H1 (cell line): ENCODE measurements around the gene GOLGA8G. TPM values are rescaled to one million over a fixed set of nuclear protein-coding genes. Genes with fewer than 3 reads are reported as not detected.
"Not testable (repeated sequence)": the region's sequence is repeated elsewhere in the genome, so short reads cannot be mapped to it uniquely, and the experiment has no call there.

Experiments used
- CTCF ChIA-PET: fragments of 300-600 bp; sonication (Branson Sonifier 250); formaldehyde crosslinking; loops from one replicate; lab custom pipeline; 2021; ENCODE audit not compliant: partially characterized antibody; lab: Charles Lee
- POLR2A ChIA-PET: fragments of 300-600 bp; sonication (Branson Sonifier 250); formaldehyde crosslinking; loops from one replicate; lab custom pipeline; 2021; ENCODE audit warnings: inconsistent platforms; ENCODE audit not compliant: partially characterized antibody; lab: Charles Lee
- DNase-seq, 2 experiments: peaks; one replicate each; pipeline versions ENCODE4 v3.0.0 to v3.0.0-alpha.2; 2010 to 2022; ENCODE audit warnings: low spot score in 2 of 2, low read depth in 1 of 2, mixed read lengths in 1 of 2
- FAIRE-seq: peaks from 2 replicates; lab custom pipeline; 2011; peaks lifted over from hg19 to GRCh38; lab: Jason Lieb, UNC
- H2AFZ ChIP-seq: 2 replicates; pipeline ENCODE4 v1.8.1; 2012; ENCODE audit warnings: low read length, inconsistent platforms
- H2AK5ac ChIP-seq: 2 replicates; pipeline ENCODE4 v1.6.1; 2013; ENCODE audit warnings: low read depth, low read length
- H2BK120ac ChIP-seq: replicated peaks from 2 replicates; pipeline ENCODE3; 2013; ENCODE audit warnings: low read depth, low read length, inconsistent platforms
- H2BK12ac ChIP-seq: 2 replicates; pipeline ENCODE4 v1.6.1; 2013; ENCODE audit warnings: low read depth, low read length
- H2BK15ac ChIP-seq: 2 replicates; pipeline ENCODE4 v1.6.1; 2013; ENCODE audit warnings: low read length
- H2BK20ac ChIP-seq: 2 replicates; pipeline ENCODE4 v1.6.1; 2013; ENCODE audit warnings: low read length
- H2BK5ac ChIP-seq: 2 replicates; pipeline ENCODE4 v1.6.1; 2013; ENCODE audit warnings: low read depth, low read length
- H3K14ac ChIP-seq: 2 replicates; pipeline ENCODE4 v1.6.1; 2013; ENCODE audit warnings: inconsistent platforms; ENCODE audit not compliant: insufficient read length
- H3K18ac ChIP-seq: 2 replicates; pipeline ENCODE4 v1.6.1; 2013; ENCODE audit warnings: low read length; ENCODE audit errors: extremely low read depth
- H3K23ac ChIP-seq: 2 replicates; pipeline ENCODE4 v1.6.1; 2013; ENCODE audit warnings: inconsistent platforms; ENCODE audit not compliant: insufficient read length
- H3K23me2 ChIP-seq: 2 replicates; pipeline ENCODE4 v1.6.1; 2013; ENCODE audit warnings: low read depth, low read length
- H3K27ac ChIP-seq: 2 replicates; pipeline ENCODE4 v1.6.1; 2011; ENCODE audit warnings: low read depth, low read length, inconsistent platforms
- H3K27me3 ChIP-seq, 4 experiments: replicated peaks in 1 of 4; 1 replicate in 1 of 4; 2 replicates in 3 of 4; pipeline versions ENCODE4 v1.6.1 to v1.8.1; 2011 to 2013; ENCODE audit warnings: low read length in 3 of 4, mild to moderate bottlenecking in 3 of 4, inconsistent platforms in 2 of 4, mixed read lengths in 2 of 4, moderate library complexity in 1 of 4; ENCODE audit not compliant: control insufficient read depth in 3 of 4, insufficient read depth in 3 of 4; ENCODE audit errors: extremely low read depth in 1 of 4
- H3K36me3 ChIP-seq, 4 experiments: 2 replicates each; pipeline versions ENCODE4 v1.6.1 to v1.8.1; 2011 to 2013; ENCODE audit warnings: mild to moderate bottlenecking in 4 of 4, low read length in 3 of 4, moderate library complexity in 2 of 4, control low read depth in 1 of 4, inconsistent platforms in 1 of 4; ENCODE audit not compliant: insufficient read depth in 4 of 4, control insufficient read depth in 2 of 4
- H3K4ac ChIP-seq: replicated peaks from 2 replicates; pipeline ENCODE3; 2013; ENCODE audit warnings: low read length, low read depth, mixed read lengths, inconsistent platforms; ENCODE audit not compliant: insufficient read length
- H3K4me1 ChIP-seq, 4 experiments: replicated peaks in 1 of 4; 1 replicate in 1 of 4; 2 replicates in 3 of 4; pipeline versions ENCODE4 v1.6.1 to v1.8.1; 2011 to 2013; ENCODE audit warnings: low read length in 3 of 4, inconsistent platforms in 2 of 4, mixed read lengths in 1 of 4; ENCODE audit not compliant: insufficient read depth in 4 of 4, control insufficient read depth in 3 of 4
- H3K4me2 ChIP-seq, 2 experiments: 2 replicates each; pipeline versions ENCODE4 v1.6.1 to v1.8.1; 2011 to 2013; ENCODE audit warnings: low read depth in 2 of 2, low read length in 2 of 2, control low read depth in 1 of 2, inconsistent platforms in 1 of 2, mild to moderate bottlenecking in 1 of 2; ENCODE audit not compliant: insufficient read depth in 1 of 2
- H3K4me3 ChIP-seq, 4 experiments: fragments of 200-600, 300-600 bp in 1 of 4; sonication (generic), shearing (Covaris generic), sonication (Bioruptor Twin) in 1 of 4; 2 replicates each; pipeline versions ENCODE4 v1.5.1 to v1.8.1; 2011 to 2016; ENCODE audit warnings: low read length in 4 of 4, low read depth in 3 of 4, control low read depth in 2 of 4, inconsistent platforms in 2 of 4, mild to moderate bottlenecking in 2 of 4, mixed read lengths in 1 of 4, moderate library complexity in 1 of 4; ENCODE audit not compliant: insufficient read depth in 2 of 4; ENCODE audit errors: extremely low read depth in 1 of 4
- H3K56ac ChIP-seq: replicated peaks from 2 replicates; pipeline ENCODE3; 2013; ENCODE audit warnings: low read depth, mild to moderate bottlenecking, mixed read lengths, low read length, inconsistent platforms; ENCODE audit not compliant: insufficient read length
- H3K79me1 ChIP-seq: 2 replicates; pipeline ENCODE4 v1.6.1; 2013; ENCODE audit warnings: low read depth, low read length, control low read depth
- H3K79me2 ChIP-seq, 2 experiments: 2 replicates each; pipeline versions ENCODE4 v1.6.1 to v1.8.1; 2012 to 2013; ENCODE audit warnings: low read length in 2 of 2, mild to moderate bottlenecking in 2 of 2, inconsistent platforms in 1 of 2; ENCODE audit not compliant: insufficient read depth in 2 of 2, control insufficient read depth in 1 of 2
- H3K9ac ChIP-seq, 4 experiments: replicated peaks in 1 of 4; 1 replicate in 1 of 4; 2 replicates in 3 of 4; pipeline versions ENCODE4 v1.6.1 to v1.8.1; 2011 to 2013; ENCODE audit warnings: low read depth in 3 of 4, low read length in 3 of 4, control low read depth in 2 of 4, mild to moderate bottlenecking in 2 of 4, moderate library complexity in 2 of 4, inconsistent platforms in 1 of 4; ENCODE audit errors: extremely low read depth in 1 of 4
- H3K9me3 ChIP-seq, 2 experiments: 2 replicates each; pipeline versions ENCODE4 v1.6.1 to v1.8.1; 2012 to 2013; ENCODE audit warnings: mild to moderate bottlenecking in 2 of 2, moderate library complexity in 2 of 2, control low read depth in 1 of 2, inconsistent platforms in 1 of 2, low read depth in 1 of 2, low read length in 1 of 2, mixed read lengths in 1 of 2; ENCODE audit not compliant: insufficient read depth in 2 of 2
- H4K20me1 ChIP-seq, 2 experiments: replicated peaks in 1 of 2; 2 replicates each; pipeline versions ENCODE3 to v1.8.1; 2011 to 2013; ENCODE audit warnings: inconsistent platforms in 2 of 2, low read length in 2 of 2, mild to moderate bottlenecking in 1 of 2; ENCODE audit not compliant: insufficient read depth in 2 of 2, control insufficient read depth in 1 of 2
- H4K5ac ChIP-seq: 2 replicates; pipeline ENCODE4 v1.6.1; 2013; ENCODE audit warnings: low read length, low read depth, mixed read lengths, inconsistent platforms; ENCODE audit not compliant: insufficient read length
- H4K8ac ChIP-seq: 2 replicates; pipeline ENCODE4 v1.8.0; 2013; ENCODE audit warnings: mild to moderate bottlenecking, moderate library complexity, low read length, inconsistent platforms; ENCODE audit not compliant: insufficient read depth; ENCODE audit errors: extremely low read depth
- H4K91ac ChIP-seq: replicated peaks from 2 replicates; pipeline ENCODE3; 2013; ENCODE audit warnings: low read length, mixed read lengths, inconsistent platforms; ENCODE audit not compliant: insufficient read length
- WGBS, 2 experiments: shearing (Covaris generic) in 1 of 2; methylation state at CpG; one replicate each; pipeline versions ENCODE4 v1.1.6 to v1.1.7; 2013 to 2015; ENCODE audit warnings: low lambda C conversion rate in 2 of 2, mixed read lengths in 2 of 2, inconsistent platforms in 1 of 2, low coverage in 1 of 2, missing lambda C conversion rate in 1 of 2; ENCODE audit not compliant: insufficient replicate concordance in 2 of 2, insufficient coverage in 1 of 2, insufficient read length in 1 of 2; ENCODE audit errors: extremely low coverage in 1 of 2, missing lambda C conversion rate in 1 of 2; 5-methylcytosine and 5-hydroxymethylcytosine counted together
- polyA plus RNA-seq, 7 experiments: library from polyadenylated mRNA; depleted of rRNA in 3 of 7; stranded (reverse) in 5 of 7; unstranded in 2 of 7; fragments of >200 nt in 5 of 7; fragments of 200-250 nt in 2 of 7; gene quantifications; 1 replicate in 5 of 7; 2 replicates in 1 of 7; 4 replicates in 1 of 7; pipeline versions ENCODE4 v1.2.1 to v1.2.3, GENCODE V29; 2011 to 2013; ENCODE audit warnings: missing spikeins in 2 of 7, mixed read lengths in 2 of 7
- total RNA-seq: library from RNA; stranded (reverse); fragmentation: NEBNext Ultra II Directional; extraction: Animal tissue kit (Norgen Biotek cat#: 25700); gene quantifications from 2 replicates; pipeline ENCODE4 v1.2.1, GENCODE V29; 2021

The GOLGA8G gene
- total and polyA plus RNA-seq, 2 of the 8 experiments (the other 6 are each of a cell fraction or from before 2014, with no cell fraction given), result not detected

DNA sequence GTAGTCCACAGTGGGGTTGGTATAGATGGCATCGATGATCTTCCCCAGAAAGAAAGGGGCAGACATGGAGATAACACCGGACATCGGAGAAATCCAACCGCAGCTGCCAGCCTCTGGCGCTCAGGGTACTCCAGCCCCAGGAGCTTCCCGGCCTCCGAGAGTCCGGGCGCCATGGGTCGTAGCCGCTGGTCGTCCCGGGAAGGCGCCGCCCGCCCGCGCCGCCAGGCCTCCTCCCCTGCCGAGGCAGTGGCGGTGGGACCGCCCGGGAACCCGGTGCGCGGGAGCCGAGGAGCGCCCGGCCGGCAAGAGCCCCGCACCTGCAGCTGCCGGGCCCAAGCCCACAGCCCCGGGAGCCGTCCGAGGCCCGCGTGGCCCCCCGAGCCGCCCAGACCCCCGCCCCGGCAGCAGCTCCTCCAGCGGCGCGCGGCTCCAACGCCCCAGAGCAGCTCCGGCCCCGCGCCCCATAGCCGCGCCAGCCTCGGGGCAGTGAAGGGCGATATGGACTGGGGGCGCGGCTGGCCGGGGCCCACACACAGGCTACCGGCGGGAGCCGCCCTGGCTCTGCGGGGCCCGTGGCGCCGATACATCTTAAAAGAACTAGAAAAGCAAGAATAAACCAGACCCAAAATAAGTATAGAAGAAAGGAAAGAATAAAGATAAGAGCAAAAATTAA lies 24.4 kb downstream of the GOLGA8G start:
- H2BK12ac ChIP-seq, H2AK5ac ChIP-seq, H3K9me3 ChIP-seq, H4K91ac ChIP-seq, H3K79me1 ChIP-seq, H3K23me2 ChIP-seq, H4K20me1 ChIP-seq, H2AFZ ChIP-seq, H2BK20ac ChIP-seq, H3K4me2 ChIP-seq, H3K23ac ChIP-seq, H3K36me3 ChIP-seq, DNase-seq, H3K27me3 ChIP-seq, H3K4ac ChIP-seq, H3K9ac ChIP-seq, H2BK5ac ChIP-seq, H3K18ac ChIP-seq, H3K14ac ChIP-seq, FAIRE-seq, H4K8ac ChIP-seq, H3K4me1 ChIP-seq, H4K5ac ChIP-seq, H2BK120ac ChIP-seq, CTCF ChIA-PET, H2BK15ac ChIP-seq, H3K4me3 ChIP-seq, H3K27ac ChIP-seq, POLR2A ChIA-PET, H3K79me2 ChIP-seq, H3K56ac ChIP-seq: not testable (repeated sequence)
- no CpG with 5 or more reads among the region's 63 CpGs for WGBS, 2 experiments

DNA sequence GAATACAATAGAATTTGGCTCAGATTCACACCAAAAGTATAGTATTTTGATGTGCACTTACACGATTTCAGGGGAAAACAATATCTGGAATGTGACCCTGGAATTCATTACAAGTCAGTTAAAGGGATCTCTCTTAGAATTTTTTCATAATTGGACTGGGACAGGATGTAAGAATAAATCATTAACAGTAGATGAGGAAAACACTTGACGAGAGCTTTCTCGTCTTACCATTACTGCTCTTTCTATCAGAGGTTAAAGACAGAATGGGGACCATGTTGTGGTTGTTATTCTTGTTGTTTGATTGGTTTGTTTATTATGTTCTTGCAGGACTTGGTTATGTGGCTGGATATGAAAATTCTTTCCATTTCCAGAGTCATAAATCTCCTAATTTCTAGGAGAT lies 51.4 kb downstream of the GOLGA8G start:
- H2BK12ac ChIP-seq, H3K9me3 ChIP-seq, H2BK20ac ChIP-seq, H3K36me3 ChIP-seq, H2AFZ ChIP-seq, H3K4ac ChIP-seq, H3K27me3 ChIP-seq, POLR2A ChIA-PET, H2BK15ac ChIP-seq, H4K91ac ChIP-seq, H3K79me1 ChIP-seq, H3K23ac ChIP-seq, H3K4me1 ChIP-seq, H3K14ac ChIP-seq, H4K20me1 ChIP-seq, H3K4me3 ChIP-seq, CTCF ChIA-PET, H3K27ac ChIP-seq, H2BK120ac ChIP-seq, FAIRE-seq, H3K79me2 ChIP-seq, H4K5ac ChIP-seq, H3K56ac ChIP-seq, H3K4me2 ChIP-seq, DNase-seq, H3K18ac ChIP-seq, H2AK5ac ChIP-seq, H4K8ac ChIP-seq, H2BK5ac ChIP-seq, H3K23me2 ChIP-seq, H3K9ac ChIP-seq: not testable (repeated sequence)
- no CpG with 5 or more reads among the region's 3 CpGs for WGBS, 2 experiments
